NCI-H1048 (cell line): ENCODE measurements around the gene LSMEM2.
A peak's percentile ranks its signal among the peaks of the same experiment; 100 is the strongest.
"Not testable (repeated sequence)": the region's sequence is repeated elsewhere in the genome, so short reads cannot be mapped to it uniquely, and the experiment has no call there.

ENCODE experiments used
- DNase-seq: peaks from one replicate; lab custom pipeline; 2025; lab: John Stamatoyannopoulos, UW

LSMEM2 gene

DNA sequence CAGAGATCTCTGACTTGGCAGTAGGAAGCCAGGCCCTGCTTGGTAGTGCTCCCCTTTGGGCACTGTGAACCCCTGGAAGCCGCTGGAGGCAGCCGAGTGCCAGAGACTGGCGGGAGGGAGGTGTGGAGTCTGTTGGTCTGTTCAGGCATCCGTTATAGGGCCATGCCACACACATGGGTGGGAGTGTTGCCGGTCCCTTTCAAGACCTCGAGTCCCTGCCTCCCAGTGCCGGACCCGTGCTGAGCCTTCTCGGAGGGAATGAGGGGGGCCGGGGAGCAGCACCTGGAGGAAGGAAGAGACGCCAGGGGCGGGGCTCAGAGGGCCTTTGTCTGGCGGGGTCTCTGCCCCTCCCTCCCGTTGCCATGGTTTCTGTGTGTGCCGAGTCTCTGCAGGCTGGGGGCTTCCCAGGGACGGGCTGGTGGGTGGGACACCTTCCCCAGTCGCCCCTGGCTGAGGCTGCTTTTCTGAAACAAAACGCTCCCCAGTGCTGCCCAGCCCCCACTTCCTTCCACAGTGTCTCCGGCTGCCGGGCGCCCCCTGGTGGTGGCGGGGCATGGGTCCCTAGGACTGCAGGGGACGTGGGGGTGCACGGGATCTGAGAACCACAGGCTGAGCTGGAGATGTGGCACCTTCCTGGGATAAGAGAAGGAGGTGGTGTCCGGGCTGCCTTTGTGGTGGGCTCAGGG lies 32.9 kb upstream of the LSMEM2 start:
- DNase-seq = peak; percentile 87

DNA sequence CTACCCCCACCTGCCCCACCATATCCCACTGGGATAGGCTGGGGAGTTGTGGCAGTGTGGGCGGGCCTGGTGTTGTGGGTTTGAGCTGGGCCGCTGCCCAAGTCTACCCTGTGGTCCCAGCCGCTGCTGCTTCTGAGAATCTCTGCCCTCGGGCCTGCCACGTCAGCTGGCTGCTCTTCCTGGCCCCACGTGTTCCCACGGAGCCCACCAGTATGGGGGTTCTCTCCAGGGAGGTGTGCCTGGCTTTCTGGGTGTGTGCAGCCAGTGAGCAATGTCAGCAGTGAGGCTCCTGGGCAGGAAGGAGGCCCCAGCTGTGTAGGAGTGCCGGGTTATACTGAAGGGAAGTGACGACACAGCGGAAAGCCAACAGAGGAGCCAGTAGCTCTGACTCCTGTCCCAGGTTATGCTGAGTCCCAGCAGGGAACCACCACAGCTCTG lies 32.4 kb upstream of the LSMEM2 start:
- no peak for DNase-seq

DNA sequence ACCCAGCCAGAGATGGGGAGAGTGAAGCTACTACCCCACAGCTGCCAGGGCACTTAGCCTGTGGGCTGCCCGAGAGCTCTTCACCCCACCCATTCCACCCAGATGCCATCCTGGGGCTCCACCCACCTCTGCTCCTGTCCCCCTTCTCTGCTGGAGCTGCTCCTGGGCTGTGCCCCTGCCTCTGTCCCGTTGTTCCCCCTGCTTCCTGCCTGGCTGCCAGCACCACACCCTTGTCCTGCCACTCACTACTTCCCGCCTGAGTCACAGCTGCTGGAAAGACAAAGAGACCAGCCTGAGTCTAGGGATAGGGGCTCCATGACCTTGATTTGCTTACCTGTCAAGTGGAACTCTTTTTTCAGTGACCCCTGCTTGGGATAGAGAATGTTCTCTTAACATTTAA lies 30.5 kb upstream of the LSMEM2 start:
- no peak for DNase-seq

DNA sequence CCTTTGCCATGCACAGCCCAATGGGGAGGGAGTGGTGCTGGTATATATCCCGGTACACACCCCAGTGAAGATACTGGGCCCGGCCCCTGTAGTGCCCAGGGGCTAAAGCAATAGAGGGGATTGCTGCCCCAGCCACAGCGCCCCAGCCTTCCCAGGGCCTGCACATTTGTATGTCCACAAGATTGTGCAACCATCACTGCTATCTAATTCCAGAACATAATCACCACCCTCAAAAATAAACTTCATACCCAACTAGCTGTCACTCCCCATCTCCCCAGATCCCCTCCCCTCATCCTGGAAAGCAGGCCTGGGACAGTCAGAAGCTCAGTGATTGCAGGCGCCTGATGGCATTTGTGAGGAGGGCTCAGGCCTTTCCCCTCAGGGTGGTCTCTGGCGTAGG lies 29.4 kb upstream of the LSMEM2 start:
- DNase-seq = no peak

DNA sequence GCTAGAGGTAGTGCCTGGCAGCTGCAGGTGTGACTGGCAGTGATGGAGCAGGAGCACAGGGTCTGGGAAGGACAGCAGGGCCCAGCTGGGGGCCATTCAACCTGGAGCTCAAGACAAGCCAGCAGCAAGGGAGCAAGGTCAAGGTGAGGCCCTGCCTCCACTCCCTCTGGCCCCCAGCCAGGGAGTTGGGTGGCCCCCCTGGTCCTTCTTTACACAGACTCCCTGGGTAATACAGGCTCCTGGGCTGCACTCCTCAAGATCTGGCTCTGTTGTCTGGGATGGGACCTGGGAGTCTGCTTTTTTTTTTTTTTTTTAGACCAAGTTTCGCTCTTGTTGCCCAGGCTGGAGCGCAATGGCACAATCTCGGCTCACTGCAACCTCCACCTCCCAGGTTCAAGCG lies 28.4 kb upstream of the LSMEM2 start:
- no peak for DNase-seq

DNA sequence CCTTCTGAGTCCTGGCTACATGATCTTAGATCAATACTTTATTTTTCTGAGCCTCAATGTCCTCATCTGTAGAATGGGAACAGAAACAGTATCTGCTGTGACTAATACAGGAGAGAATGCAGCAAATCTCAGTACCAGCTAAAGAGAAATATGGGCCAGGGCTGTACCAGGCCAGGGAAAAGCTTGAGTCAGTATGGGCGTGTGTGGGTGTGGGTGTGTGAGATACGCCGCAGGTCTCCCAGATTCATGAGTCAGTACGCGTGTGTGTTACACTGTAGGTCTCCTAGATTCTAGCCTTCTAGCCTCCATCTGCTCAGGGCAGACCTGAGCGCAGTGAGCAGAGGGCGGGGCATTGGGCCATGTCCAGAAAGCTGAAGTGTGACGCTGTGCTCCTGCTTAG lies 27.7 kb upstream of the LSMEM2 start:
- no peak for DNase-seq

DNA sequence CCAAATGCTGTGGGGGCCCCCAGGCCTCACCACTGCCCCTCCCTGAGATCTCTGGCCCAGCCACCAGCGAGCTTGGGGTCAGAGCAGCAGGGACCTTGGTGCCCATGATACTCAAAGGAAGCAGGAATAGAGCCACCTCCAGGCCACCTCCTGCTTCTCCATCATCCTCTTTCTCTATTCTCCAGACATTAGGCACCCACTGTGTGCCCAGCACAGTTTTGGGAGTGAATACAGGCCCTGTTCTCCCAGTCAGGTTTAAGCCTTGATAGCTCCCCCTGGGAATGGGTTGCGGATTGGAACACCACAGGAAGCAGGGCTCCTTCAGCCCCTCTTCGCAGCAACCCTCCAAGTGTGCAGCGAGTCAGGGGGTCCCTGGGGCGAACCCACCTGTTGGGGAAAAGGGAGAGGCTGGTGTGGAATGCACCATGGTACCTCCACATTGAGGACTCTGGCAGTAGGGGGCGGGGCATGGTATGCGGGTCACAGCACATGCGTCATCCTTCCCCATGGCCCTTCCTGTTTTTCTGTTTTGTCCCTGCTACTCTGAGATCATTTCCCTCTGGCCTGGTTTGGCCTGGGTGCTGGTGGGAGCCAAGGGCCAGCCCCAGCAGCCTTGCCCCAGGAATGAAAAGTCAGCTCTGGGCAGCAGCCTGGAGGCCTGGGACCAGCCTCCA lies 24.2 kb upstream of the LSMEM2 start:
- DNase-seq = no peak

DNA sequence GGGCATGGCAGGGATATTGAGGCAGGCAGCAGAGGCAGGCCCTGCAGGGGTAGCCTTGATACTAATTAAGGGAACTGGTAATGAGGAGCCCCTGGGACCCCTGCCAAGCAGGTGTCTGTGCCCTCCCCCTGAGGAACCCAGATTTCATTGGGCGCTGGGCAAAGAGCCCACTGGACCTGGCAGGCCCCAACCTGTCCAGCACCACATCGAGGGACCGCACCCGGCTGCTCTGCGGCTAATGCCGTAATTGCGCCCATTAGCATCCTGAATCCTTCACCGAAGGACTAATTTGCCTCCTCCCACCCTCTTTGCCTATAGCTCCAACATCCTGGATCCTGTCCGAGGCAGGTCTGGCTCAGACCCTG lies 23.7 kb upstream of the LSMEM2 start:
- DNase-seq = no peak

DNA sequence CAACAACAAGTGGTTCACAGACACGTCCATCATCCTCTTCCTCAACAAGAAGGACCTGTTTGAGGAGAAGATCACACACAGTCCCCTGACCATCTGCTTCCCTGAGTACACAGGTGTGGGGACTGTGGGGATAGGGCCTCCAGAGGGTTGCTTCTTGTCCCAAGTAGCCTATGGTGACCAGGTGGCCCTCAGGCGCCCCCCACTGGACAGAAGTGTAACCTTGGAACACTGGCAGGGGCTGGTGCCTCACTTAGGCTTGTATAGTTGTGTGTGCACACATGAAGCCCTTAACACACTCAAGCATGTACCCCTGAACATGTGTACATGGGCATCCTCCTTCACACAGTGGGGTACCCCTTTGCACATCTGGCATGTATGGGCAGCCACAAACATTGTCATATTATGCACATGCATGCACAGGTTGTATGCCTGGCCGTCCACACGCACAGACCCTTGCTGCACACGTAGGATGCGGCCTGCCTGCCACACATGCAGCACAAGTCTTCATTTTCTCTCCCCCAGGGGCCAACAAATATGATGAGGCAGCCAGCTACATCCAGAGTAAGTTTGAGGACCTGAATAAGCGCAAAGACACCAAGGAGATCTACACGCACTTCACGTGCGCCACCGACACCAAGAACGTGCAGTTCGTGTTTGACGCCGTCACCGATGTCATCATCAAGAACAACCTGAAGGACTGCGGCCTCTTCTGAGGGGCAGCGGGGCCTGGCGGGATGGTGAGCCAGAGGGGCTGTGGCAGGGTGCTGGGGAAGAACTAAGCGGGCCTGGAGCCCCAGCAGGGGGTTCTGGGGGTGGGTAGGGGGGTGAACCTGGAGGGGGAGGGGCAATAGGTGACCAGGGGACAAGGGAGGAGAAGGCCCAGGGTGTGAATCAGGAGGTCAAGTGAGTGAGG lies 21.7 kb upstream of the LSMEM2 start:
- no peak for DNase-seq

DNA sequence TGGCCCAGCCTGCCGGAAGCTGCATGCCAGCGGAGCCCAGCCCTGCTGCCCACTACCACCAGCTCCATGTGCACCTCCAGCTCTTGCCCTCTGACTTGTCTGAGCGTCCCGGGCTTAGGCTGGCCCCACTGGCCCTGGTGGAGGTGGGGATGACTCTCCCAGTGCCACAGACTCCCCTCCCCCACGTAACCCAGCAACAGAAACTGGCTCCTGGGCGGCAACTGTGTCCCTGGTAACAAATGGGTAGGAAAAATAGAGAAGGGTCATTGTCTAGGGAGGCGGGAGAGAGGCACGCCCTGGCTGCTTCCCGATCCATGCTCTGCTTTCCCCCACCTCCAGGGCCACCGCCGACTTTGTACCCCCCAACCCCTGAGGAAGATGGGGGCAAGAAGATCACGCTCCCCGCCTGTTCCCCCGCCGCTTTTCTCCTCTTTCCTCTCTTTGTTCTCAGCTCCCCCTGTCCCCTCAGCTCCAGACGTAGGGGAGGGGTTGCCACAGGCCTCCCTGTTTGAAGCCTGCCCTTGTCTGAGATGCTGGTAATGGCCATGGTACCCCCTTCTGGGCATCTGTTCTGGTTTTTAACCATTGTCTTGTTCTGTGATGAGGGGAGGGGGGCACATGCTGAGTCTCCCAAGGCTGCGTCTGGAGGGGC lies 20.7 kb upstream of the LSMEM2 start:
- DNase-seq = no peak

DNA sequence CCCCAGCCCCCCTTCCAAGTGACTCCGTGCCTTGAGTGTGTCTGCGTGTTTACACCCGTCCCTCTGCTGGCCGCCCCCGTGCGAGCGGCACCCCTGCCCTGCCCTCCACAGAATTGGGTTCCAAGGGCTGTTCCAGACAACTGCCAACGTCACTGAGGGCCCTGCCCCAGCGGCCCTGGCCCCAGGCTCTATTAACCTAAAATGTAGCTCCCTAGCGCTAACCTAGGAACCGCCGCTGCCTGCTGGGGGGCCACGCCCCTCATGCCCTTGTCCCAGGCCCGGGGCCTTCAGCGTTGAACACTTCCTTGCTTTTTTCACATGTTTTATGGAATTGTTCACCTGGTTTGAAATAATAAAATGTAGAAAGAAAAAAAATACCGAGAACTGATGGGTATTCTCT lies 19.9 kb upstream of the LSMEM2 start:
- DNase-seq = no peak

DNA sequence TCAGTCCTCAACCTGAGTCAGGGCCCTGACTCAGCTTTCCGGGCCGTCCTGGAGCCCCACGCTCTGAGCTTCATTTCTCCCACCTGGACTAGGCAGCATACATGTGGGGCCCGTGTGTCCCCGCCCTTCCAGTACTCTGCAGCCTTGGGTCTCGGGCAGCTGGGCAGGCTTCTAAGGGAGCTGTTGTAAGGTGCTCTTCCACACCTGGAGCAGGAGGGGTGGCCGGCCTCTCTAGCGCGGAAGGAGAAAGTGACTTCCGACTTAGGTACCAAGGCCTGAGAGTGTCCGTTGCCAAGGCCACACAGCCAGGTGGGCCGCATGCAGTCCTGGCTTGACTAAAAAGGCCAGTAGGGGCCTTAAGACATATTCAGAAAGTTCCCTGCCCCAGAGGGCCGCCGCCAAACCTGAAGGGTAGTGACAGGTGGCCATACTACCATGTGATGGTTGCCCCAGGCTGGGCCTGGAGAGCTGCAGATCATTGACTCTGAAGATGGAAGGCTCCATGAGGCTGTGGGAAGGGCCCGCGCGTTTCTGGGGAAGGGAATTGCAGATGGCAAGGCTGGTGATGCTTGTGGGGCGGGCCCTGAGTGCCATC lies 19.4 kb upstream of the LSMEM2 start:
- no peak for DNase-seq

DNA sequence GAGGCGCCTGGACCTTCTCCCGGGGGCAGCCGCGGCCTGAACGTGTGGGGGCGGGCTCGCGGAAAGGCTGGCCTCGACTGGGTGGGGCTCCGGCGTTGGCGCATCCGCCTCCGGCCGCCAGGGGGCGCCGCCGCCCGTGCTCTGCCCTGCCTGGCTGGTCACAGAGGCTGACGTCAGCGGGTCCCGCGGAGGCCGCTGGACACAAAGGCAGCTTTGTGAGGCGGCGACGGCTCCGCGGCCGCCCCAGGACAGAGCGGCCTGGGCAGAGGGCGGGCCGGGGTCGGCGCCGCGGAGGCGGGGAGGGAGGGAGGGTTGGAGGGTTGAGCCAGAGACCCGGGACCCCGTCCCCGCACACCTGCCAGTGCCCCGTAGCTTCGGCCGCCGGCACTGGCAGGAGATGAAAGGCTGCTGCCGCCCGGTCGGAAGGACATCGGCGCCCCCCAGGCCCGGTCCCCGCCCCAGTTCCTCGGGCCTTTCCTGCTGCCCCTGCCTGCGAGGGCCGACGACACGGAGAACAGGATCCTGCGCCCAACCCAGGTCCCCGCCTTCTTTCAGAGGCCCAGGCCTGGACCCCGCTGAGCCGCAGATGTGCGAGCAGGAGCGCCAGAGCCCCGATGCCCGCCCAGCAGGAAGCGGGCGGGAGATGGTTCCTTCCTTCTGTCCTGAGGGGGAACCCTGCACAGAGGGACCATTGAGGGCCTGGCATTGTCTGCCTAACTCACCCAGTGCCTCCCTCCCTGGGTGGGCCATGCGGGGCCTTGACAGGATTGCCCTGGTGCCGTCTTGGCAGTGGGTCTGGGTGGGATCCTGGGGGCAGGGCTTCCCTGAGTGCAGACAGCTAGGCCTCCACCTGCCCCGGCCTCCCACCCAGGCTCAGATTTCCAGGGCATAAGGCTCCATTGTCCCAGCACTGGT lies 18.6 kb upstream of the LSMEM2 start:
- DNase-seq = peak; percentile 83

DNA sequence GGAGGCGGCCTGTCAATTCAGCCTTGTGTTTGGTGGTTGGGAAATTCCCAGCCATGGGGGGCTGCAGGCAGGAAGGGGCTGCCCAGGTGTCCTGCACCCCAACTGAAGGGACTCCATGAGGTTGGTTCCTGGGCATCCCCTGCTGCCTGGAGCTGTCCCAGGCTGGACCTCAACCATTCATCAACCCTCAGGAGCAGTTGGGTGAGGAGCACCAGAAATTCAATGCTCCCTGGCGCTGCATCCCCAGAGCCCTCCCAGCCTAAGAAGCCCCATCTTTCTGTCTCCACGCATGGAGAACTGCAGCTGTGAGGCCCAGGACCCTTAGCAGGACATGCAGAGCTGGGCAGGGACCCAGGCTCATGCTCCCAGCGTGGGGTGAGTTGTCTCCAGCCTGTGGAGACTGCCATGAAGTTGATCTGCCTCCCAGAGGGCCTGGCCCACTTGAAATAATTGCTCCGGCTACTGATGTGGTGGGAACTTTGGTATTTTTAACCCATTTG lies 17.9 kb upstream of the LSMEM2 start:
- DNase-seq = no peak

DNA sequence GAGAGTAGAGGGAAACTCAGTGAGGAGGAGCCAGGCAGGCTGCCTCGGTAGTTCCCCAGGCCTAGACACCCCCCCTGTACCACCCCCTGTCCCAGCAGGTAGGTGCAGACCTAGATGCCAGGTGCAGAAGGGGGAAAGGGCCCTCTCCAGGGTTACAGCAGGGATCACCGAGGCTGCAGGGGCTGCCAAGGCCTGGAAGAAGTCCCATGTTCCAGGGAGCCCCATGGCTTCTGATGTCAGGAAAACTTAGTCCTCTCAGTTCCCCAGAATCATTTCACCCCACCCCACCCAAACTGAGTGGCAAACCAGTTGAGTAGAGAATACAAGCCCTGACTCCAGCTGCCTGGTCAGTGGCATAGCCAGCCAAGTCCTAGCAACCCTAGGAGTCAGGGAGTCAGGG lies 17.4 kb upstream of the LSMEM2 start:
- no peak for DNase-seq

DNA sequence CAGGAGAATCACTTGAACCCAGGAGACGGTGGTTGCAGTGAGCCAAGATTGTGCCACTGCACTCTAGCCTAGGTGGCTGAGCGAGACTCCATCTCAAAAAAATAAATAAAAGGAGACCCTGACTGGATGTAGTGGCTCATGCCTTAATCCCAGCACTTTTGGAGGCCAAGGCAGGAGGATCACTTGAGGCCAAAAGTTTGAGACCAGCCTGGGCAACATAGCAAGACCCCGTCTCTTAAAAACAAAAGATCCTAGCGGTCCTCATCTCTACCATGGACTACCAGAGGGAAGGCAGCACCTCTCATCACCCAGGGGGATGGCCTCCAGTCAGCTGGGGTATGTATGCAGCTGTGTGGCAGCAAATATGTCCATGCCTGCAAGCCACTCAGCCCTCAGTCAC lies 16.7 kb upstream of the LSMEM2 start:
- DNase-seq = not testable (repeated sequence)

DNA sequence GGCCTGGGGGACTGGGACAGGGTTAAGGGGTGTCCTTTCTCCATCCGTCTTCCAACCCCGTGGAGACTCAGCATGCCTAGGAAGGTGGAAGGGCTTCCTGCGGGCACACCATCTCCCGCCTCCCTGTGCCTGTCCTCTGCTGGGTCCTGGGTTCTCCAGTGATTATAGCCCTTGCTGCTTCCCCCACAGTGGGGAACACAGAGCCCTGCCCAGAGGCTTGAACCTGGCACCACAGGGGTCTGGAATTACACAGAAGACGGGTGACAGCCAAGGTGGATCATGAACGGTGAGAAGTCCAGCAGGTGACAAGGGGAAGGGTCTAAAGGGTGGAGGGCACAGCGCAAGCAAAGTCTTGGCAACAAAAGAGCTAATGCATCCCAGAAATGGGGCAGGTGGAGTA lies 16.1 kb upstream of the LSMEM2 start:
- DNase-seq = no peak

DNA sequence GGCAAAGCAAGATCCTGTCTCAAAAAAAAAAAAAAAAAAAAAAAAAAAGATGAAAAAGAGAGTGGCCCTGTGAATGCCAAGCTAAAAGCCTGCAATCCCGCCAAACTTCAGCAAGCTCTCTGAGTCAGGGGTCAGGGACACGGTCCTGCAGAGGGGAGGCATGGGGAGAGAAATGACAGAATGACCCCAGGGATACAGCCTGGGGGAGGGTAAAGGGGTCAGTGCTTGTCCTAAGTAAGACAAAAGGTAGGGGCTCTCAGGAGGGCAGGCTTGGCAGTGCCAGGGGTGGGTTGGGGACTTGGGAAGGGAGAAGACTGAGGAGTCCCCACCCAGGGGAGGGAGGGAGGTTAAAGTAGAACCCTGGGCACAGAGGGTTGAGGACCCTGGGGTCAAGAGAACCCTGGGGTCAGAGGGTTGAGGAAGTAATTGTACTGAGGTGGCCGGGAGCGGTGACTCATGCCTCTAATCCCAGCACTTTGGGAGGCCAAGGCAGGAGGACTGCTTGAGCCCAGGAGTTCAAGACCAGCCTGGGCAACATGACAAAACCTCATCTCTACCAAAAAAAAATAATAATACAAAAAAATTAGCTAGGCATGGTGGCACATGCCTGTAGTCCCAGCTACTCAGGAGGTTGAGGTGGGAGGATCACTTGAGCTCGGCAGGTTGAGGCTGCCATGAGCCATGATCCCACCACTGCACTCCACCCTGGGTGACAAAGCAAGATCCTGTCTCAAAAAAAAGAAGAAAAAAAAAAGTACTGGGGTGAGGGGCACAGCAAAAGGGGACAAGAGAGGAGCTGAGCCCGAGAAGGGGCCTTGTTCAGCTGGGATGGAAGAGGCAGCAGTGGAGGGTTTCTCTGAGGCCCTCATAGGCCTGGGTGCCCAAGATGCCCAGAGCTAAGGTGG lies 15.2 kb upstream of the LSMEM2 start:
- DNase-seq = no peak

DNA sequence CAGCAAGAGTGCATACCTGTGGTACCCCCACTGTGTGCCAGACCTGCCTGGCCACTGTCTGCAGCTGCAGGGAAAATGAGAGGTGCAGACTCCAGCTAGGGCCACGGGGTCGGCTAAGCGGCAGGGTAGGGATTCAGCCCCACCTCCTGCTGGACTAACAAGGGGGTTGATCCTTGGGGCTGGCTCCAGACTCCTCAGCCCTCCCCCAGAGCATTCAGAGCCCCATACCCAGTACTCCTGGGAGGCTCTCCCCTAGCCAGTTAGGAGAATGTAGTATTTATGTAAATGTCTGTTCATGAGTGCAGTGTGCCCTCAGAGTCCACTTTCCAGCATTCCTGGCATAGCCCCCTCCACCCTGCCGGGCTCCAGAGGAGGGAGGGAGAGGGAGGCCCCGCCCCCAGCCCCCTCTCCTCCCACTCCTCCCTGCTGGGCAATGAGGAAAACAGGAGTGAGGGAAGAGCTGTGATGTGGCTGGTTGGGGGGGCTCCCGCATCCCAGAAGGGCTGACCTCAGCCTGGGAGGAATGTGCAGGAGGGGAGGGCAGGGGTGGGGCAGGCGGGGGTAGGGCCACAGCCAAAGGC lies 14.4 kb upstream of the LSMEM2 start:
- DNase-seq = no peak
